Fibroblast of pulmonary artery (primary cell): ENCODE measurements around the gene LIN52.

ENCODE experiments used
- DNase-seq: peaks from one replicate; pipeline ENCODE4 v3.0.0-alpha.2; 2010; ENCODE audit warnings: low read depth
- H3K4me3 ChIP-seq: replicated peaks from 2 replicates; pipeline ENCODE4 v1.5.1; 2011; ENCODE audit warnings: low read depth, mild to moderate bottlenecking, control low read depth, low read length, moderate library complexity
- CTCF ChIP-seq: IDR thresholded peaks from 2 replicates; pipeline ENCODE4 v1.5.1; 2011; ENCODE audit warnings: mild to moderate bottlenecking, control low read depth, low read length, inconsistent platforms; ENCODE audit errors: missing control alignments

Gene LIN52

GRCh38 chr14:74176400-74176793 lies 91.6 kb downstream of the LIN52 start:
- H3K4me3 ChIP-seq: no peak overlapping the region
- DNase-seq: peak; percentile 6
- TF ChIP-seq CTCF: no peak

GRCh38 chr14:74179856-74180255 lies 95.1 kb downstream of the LIN52 start:
- TF ChIP-seq CTCF: no peak
- no peak overlapping the region for H3K4me3 ChIP-seq
- no peak for DNase-seq

- TF ChIP-seq CTCF: no peak
- DNase-seq: no peak
- H3K4me3 ChIP-seq: no peak overlapping the region
These were observed 106.3 kb downstream of the LIN52 start for GRCh38 chr14:74190927-74191575.

- DNase-seq: no peak
- TF ChIP-seq CTCF: no peak
- H3K4me3 ChIP-seq: no peak overlapping the region
These were observed 109.9 kb downstream of the LIN52 start for GRCh38 chr14:74194506-74195274.

GRCh38 chr14:74195623-74196022 lies 110.9 kb downstream of the LIN52 start:
- no peak overlapping the region for H3K4me3 ChIP-seq
- DNase-seq: no peak
- TF ChIP-seq CTCF: no peak

- no peak for DNase-seq
- no peak overlapping the region for H3K4me3 ChIP-seq
- TF ChIP-seq CTCF: no peak
These were observed 113.9 kb downstream of the LIN52 start for GRCh38 chr14:74198441-74199234.
